GM18951 (cell line): ENCODE results near the gene COL23A1.

Source experiments
- POLR2A ChIP-seq: IDR thresholded peaks from 4 replicates; pipeline ENCODE4 v1.6.1; 2011; ENCODE audit warnings: mild to moderate bottlenecking; ENCODE audit not compliant: insufficient read length, insufficient read depth; ENCODE audit errors: extremely low read depth
- in situ Hi-C: fragments of 300-500 bp; cut with MboI; formaldehyde crosslinking; loops from one replicate; pipeline ENCODE4 v1.12.0; 2022; ENCODE audit warnings: low sequenced_read_pairs, mixed read lengths, inconsistent platforms; ENCODE audit not compliant: unreplicated experiment

COL23A1 gene

DNA sequence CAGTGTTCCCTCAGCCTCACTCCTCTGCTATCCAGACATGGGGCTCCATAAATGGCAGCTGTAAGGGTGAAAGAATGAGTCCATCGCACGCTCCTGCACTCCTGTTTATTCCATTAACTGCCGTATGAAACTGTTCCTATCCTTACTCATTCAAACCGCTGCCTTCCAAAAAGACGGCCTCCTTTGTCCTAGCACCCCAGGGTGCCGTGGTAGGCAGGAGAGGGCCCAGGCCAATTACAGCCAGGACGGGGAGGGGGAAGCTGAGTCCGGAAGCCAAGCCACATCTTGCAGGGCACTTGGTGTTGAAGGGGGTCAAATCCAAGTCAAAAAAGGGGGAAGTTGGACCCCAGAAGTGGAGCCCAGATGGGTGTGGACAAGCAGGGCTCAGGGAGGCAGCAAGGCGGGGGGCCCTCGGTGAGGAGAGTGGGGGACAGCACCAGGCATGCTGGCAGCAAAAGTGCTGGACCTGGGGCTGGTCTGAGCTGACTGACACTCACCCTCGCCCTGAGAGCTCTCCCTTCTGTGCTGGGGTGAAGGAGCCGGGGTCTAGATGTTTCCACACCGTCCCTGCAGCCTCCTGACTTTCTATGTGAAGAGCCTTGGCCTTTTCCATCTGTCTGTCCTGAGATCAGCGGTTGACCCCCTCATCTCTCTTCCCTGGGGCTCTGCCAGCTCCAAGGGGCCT is 63.3 kb downstream of the COL23A1 start:
- no peak for TF ChIP-seq POLR2A
- in situ Hi-C loops = no loop called here

DNA sequence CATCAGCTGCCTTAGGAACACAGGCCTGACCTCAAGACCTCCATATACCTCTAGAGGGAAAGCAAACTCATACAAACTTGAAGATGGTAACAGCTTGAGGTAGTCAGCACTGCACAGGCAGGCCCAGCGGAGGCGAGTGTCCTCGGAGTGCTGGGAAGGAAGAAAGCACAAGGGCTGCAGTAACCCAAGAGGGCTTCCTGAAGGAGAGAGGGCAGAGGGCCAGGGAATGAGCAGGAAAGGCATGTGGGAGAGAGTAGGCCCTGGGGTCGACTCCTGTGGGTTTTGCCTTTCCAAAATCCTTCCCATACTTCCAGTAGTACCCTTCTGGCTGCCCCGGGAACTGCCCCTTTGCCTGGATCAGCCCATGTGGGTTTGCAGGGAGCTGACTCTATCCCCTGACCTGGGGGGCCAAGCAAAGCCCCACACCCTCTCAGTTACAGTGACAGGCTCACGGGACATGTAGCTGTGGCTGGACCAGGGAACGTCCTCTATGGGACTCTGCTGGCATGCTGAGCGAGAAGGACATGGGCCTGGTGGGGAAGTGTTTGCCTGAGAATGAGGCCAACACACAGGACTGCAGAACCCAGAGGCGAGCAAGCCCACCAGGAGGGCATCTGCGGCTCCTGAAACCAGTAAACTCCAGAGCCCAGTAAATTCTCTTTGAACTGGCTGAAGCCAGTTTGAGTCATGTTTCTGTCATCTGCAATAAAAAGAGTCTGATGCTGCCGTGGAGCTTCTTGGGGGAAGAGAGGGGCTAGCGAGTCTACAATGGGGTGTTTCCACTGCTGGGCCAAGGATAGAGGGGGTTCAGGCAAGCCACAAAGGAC is 64.1 kb downstream of the COL23A1 start:
- in situ Hi-C loops = no loop called here
- no peak for TF ChIP-seq POLR2A

DNA sequence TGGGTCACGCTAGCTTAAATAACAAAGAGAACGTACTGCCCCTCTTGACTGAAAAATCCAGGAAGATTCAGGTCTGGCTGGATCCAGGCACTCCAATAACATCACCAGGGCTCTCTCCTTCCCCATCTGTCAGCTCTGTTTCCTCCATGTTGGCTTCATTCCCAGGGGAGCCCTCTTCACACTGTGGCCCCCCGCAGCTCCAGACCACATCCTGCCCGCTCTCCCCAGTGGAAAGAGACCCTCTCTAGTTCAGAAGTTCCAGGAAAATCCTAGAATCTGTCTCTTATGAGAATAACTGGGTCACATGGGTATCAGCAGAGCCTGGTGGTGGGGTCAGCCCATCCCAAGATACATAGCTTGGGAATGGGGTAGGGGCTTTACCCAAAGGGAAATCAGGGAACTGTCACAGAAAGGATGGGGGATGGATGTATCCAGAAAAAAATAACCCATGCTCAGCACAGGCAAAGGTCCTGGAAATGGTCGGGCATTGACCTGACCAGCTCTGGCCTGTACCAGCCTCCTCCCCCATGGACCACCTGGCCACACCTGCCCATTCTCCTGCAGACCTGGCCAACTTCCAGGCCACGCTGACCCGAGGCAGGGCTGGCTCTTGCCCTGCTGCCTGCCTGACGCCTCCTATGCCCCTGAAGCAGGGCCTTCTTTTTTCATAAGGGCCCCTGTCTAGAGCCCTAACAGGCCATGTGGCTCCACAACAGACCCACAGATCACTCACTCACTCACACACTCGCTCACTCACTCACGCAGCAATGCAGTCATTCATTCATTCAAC is 65.9 kb downstream of the COL23A1 start:
- in situ Hi-C loops = no loop called here
- no peak for TF ChIP-seq POLR2A

DNA sequence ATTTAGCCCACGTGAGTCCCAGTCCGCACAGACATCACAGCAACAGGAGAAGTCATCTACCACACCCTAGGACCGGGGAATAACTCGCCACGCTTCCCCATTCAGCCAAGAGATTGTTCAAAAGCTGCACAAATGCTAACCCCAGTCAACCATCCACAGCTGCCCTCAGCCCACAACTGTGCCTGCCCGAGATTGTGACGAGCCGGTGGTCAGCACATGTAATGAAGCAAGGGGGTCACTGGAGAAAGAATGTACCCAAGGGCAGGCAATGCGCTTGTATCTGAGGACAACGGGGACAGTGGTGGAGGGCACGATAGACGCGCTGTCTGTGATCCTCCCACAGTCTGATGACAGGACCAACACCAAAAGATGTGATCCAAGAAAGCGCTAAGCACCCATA is 67.8 kb downstream of the COL23A1 start:
- no peak for TF ChIP-seq POLR2A
- in situ Hi-C loops = no loop called here

DNA sequence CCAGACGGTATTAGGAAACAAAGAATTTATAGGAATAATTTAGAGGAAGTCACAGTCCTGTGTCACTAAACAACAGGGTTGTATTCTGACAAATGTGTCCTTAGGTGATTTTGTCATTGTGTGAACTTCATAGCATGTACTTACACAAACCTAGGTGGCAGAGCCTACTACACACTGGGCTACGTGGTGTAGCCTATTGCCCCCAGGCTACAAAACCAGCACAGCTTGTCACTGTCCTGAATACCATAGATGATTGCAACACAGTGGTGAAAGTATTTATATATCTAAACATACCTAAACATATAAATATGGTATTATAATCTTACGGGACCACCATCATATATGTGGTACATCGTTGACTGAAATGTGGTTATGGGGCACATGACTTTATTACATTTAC is 69.3 kb downstream of the COL23A1 start:
- TF ChIP-seq POLR2A = no peak

DNA sequence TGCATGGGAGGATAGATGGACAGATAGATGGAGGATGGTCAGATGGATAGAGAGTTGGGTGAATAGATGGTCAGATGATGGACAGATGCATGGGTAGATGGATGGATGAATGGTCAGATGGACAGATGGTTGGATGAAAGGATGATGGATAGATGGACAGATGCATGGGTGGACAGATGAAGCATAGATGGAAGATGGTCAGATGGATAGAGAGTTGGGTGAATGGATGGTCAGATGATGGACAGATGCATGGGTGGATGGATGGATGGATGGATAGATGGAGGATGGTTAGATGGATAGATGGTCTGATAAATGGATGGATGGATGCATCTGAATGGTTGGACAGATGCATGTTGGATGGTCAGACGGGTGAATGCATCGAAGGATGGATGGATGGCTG is 70.4 kb downstream of the COL23A1 start:
- no peak for TF ChIP-seq POLR2A
- in situ Hi-C loops = no loop called here

More for the DNA sequence above, 69.3 kb downstream of the COL23A1 start:
- in situ Hi-C loops = no loop called here

DNA sequence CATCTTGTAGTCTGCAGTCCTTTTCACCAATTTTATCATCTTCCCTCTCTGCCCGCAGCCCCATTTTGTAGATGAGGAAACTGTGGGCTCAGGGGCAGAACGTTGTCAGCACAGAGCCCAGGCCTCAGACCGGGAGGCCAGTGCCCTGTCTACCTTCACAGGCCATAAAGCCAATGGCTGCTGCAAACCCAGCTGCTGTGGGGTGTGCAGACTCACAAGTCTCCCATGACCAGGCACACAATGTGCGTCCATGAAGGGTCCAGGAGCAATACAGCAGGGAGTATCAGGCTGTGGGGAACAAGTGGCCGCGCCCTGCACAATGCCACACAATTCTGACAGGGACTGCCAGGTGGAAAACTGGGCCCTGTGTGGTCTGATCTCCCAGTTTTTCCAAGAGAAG is 71.0 kb downstream of the COL23A1 start:
- no peak for TF ChIP-seq POLR2A
- in situ Hi-C loops = no loop called here

DNA sequence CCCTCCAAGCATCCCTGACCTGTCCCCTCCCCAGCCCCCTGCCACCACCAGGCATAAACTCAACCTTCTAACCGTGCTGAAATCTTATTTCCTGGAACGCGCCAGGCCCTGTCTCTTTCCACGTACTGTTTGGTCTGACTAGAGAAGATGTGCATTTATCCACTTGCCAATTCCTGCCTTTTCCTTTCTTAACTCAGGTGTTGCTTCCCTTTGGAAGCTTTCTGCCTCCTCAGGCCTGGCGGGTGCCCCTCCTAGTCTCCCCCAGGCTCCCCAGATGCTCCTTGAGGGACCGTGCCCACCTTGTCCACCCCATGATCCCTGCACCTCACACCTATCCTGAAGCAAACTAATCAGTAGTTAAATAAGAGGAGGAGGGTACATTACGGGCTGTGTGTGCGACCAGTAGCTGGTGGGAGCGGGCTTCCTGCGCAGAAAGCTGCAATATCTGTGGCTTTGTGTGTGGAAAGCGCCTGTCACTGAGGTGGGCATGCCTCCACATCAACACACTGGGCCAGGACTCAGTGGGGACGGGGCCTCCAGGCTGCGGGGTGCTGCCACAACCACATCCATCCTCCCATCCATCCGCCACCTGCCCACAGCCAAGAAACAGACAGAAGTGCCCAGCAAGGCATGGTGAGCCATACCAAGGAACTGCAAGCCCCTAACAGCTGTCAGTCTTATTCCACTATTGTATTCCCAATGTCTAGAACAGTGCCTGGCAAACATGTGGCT is 73.5 kb downstream of the COL23A1 start:
- no peak for TF ChIP-seq POLR2A
- in situ Hi-C loops = no loop called here

DNA sequence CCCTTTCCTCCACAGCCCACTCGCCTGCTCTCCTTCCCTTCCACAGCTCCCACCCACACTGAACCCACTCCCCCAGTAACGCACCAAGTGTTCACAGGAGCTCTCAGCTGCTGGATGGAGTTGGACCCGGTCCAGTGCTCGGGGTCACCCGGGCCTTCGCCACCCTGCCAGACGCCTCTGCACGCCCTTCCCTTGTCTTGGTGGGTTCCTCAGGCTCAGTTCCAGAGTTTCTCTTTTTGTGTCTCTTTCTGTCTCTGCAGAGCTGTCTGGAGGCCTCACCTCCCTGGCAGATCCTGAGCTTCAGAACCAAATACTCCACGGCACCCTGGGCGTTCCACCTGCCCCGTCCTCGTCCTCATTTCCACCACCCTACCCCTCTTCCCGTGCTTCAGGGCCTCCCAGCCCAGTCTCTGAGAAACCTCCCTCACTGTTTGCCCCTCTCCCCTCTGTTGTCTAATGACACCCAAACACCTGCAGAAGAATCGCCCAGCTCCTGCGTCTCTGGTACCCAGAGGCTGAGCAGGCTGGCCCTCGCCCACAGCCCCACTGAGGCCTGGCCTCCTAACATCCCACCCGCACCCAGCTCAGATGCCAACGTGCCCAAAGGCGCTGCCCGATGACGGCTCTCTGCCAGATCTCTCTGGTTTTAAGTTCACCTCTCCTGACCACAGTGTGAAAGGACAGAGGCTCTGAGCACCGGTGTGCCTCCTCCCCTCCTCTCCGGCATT is 74.3 kb downstream of the COL23A1 start:
- no peak for TF ChIP-seq POLR2A
- in situ Hi-C loops = no loop called here

DNA sequence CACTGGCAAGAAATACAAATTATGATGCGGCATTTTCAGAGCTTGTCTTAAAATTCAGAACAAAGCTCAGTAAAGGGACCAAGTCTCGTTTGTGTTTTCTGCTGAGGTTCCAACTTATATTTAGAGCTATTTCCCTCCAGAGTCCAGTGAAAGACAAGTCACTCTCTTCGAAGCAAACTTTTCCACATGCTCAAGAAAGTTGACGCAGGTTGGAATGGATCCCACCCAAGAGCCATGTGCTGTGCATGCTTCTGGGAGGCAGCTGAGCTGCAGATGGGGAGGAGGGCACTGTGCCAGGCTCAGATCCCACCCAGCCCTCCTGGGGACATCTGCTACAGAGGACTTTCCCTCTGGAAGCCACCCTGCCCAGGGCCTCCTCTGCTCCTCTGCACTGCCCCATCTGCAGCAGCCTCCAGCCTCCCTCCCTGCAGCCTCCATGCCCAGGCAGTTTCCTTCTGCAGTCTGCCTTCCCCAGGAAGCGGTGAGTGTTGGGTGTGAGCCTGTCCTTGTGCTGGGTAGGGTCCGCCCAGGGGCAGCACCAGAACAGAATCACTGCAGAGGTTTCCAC is 75.3 kb downstream of the COL23A1 start:
- in situ Hi-C loops = no loop called here
- no peak for TF ChIP-seq POLR2A

DNA sequence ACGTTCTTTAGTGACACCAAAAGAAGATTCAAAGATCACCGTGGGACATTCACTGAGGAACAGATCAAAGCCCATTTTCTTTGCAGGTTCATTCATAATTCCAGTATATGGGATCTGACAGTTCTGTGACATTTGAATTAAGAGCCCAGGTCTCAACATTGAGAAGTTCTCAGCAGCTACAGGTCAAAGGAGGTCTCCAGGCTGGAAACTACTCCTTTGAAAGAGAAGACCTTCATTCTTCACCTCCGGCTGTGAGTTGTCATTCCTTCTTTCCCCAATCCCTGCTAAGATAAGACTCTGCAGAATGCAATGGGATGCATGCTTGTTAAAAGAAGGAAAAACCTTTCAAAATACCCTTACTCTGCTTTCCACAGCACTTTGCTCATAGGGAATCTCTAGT is 79.0 kb downstream of the COL23A1 start:
- TF ChIP-seq POLR2A = no peak
- in situ Hi-C loops = no loop called here

DNA sequence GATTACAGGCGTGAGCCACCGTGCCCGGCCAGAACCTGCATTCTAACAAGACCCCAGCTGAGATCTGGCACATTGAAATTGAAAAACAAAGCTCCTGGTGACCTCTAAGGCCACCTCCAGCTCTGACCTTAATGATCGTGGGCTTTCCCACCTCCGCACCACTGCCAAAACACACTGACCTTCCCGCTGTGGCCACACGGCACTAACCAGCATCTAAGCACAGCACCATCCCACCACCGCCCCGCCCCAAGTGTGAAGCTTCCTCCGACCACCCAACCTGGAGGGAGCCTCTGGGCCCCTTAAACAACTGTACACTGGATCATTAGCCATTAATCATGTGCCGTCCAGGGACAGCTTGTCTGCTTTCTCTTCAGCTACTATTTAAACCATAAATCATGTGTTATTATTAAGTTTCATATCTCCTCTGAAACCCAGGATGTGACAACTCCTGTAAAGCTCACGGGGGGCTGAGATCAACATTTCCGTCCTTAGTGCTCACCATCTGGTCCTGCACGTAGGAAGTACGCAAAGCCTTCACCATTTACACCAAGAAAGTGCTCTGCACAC is 80.6 kb downstream of the COL23A1 start:
- TF ChIP-seq POLR2A = no peak
- in situ Hi-C loops = no loop called here
